ENCODE results near the gene MAN2A1.
A peak's percentile ranks its signal among the peaks of the same experiment; 100 is the strongest.

Gene MAN2A1

DNA sequence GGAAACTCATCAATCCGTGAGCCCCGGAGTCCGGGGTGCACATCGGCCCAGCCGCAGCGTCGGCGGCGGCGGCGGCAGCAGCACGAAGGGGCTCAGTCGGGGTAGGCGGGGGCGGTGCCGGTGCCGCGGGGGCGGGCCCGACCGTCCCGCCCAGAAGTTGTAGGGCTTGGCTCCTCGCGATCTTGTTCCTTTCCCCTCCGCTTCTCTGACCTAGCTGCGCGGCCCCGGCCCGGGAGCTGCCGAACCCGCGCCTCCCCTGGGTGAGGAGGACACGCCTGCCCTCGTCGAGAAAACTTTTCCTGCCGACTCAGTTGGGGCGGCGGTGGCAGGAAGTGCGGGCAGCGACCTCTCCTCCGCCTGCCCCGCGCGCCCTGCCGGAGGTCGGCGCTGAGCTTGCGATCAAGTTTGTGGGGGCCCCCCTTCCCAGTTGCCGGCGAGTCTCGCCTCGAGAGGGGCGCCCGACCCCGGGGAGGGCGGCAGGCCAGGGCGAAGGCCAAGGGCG lies at the start of gene MAN2A1:
Gene MAN2A1 (plus strand): TSS at position 188 of the 502 bp plus-strand sequence. CDS start 491 bp downstream, outside the sequence.
- peak; percentile 42 to 66 (median 64) for DNase-seq

DNA sequence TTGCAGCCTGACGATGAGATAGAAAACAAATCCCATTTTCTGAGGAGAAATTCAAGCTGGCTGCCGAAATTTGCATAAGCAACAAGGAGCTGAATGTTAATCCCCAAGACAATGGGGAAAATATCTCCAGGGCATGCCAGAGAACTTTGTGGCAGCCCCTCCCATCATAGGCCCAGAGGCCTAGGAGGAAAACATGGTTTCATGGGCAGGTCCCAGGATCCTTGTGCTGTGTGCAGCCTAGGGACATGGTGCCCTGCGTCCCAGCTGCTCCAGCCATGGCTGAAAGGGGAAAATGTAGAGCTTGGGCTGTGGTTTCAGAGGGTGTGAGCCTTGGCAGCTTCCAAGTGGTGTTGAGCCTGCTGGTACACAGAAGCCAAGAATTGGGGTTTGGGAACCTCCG lies 48.8 kb upstream of the MAN2A1 start:
- DNase-seq = no peak

DNA sequence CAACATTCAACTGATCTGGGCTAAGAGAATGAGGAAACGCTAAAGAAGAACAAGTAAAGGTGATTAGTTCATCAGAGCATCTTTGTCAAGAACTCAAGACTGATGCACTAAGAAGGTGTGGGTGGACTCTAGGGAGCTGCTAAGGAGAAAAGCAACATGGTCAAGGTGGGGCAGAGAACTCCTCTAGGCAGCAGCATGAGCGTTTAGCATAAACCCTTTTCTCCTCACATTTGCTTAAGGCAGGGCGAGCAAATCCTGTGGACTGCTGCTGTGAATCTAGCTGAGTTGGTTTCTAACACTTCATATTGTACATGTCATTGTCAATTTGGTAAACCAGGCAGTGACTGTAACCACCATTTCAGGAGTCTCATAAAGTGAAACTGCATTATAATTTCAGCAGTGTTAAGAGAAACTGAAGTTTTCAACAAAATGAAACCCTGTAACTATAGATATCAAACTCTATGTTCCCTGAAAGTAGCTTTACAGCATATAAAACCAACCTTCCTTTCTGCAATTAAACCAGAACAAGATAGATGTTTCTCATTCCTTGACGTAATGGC lies 45.9 kb upstream of the MAN2A1 start:
- DNase-seq = no peak

DNA sequence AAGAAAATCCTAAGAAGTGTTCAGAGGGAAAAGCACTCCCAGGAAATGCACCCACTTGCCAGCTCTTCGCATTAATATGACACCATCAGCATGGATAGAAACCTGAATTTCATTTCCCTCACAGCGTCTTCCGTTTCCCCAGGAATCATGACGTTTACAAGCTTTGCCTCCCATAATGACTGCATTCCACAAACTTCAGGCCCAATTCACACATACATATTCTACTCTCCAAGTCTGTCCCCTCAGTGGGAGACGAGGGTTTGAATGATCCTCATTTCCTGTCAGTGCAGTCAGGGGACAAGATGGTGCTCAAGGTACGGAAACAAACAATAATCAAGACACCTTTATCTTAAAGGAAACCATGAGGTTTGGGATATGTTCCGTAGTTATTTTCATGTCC lies 44.9 kb upstream of the MAN2A1 start:
- DNase-seq = no peak

DNA sequence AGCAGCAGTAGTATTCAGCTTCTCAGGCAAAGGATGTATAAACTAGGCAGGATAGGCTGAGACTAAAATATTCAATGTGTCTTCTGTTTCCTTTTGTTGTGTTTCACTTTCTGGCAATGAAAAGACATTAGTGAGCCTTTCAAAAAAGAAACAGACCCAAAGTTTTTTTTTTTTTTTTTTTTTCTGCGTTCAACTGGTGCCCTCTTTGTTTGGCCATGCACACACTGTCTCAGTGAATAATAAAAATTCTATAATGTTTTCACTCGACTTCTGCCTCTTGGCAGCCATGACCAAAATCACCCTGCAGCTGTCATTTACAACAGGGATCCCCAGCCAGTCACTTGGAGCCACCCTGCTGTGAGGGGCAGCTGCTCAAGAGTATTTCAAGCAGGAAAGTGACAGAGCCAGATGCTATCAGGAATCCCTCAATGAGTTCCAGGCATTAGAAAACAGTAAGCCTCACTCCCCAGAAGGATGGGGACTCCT lies 44.0 kb upstream of the MAN2A1 start:
- DNase-seq = no peak

DNA sequence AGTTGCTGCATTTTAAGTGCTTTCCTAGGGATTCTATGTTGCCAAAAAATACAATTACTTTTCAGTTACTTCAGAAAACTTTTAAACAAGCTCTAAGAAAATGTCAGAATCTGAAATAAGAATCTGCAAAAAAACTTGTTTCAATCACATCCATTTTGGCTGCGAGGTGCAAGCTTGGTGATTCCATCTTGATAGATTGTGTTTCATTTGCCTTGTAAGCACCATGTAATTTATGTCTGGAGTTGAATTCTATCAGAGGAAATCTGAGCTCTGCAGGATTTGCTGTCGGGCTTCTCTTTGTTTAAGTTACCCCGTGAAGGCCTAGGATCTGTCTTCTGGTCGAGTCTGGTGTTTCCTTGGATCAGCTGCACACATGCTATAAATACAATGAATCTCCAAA lies 40.4 kb upstream of the MAN2A1 start:
- no peak for DNase-seq

DNA sequence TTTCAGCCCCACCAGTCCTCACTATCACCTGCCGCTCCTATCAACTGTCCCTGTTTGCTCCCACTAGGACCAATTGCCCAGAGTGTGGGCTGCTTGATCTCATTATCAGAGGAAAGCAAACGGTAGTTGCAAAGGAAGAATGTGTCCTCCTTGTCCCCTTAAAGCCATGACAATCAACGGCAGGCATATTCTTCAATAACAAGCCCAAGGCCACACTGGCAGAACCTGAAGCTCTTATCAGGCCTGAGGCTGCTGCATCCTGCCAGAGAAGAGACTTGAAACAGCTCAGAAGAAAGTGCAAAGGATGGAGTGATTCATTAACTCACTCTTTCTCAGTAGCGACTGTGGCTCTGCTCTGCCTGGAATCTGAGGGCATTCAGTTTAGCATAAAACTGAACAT lies 39.2 kb upstream of the MAN2A1 start:
- DNase-seq = no peak

DNA sequence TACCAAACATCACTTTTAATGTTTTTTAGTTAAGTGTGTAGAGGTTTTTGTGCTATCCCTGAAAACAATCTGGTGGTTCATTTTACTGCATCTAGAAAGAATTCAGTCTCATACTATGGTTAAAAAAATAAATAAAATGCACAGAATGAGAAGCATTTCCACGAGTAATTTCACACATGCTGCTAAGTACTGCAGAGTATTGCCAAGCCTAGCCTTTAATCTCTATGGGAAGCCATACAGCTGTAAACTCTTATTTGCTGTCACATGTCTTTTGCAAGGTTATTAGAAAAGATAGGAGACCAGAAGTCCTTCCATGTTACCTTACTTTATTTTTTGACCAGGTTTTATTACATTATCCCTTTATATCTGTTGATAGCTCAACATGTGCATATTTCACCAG lies 37.6 kb upstream of the MAN2A1 start:
- no peak for DNase-seq

DNA sequence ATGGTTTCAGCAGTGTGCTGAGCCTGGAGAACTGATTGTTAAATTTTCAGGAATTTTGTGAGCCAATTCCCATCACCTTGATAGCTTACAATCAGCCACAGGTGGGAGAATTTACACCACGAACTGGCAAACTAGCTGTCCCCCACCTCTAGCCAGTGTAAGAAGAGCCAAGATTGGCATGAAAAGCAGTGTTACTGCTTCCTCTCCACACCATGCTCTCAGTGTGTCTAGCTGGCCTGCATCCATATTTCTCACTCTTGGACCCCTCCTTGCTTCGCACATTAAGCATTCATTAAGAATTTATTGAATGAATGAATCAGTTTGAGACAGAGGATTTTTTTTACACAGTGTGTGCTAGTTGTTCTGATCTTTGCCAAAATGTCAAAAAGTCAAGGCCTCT lies 36.7 kb upstream of the MAN2A1 start:
- no peak for DNase-seq

DNA sequence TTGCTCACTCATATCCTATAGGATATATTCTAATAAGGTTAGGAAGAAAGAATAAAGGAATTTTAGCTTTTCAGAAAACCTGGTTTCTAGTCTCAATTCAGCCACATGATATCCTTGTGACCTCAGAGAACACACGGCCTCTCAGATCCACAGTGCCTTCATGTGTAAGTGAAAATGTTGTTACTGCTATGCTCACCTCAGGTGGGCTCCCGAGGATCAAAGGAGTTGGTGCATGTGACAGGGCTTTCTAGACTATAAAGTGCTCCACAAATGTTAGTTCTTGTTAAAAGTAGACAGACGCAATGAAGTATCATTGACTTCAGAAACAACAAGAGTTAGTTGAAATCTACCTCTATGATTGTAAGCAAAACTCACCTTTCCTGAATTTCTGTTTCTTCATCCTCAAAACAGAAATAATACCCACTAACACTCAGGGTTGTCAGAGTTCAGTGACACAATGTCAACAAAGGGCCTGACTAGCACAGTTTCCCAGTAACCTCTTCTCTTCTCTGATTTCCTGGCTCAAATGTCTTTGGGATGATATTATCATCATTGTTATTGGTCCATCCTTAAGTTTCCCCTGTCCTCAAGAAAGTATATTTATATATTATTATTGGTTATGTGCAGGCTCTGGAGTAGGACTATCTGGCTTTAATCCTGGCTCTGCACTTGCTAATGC lies 36.0 kb upstream of the MAN2A1 start:
- no peak for DNase-seq

DNA sequence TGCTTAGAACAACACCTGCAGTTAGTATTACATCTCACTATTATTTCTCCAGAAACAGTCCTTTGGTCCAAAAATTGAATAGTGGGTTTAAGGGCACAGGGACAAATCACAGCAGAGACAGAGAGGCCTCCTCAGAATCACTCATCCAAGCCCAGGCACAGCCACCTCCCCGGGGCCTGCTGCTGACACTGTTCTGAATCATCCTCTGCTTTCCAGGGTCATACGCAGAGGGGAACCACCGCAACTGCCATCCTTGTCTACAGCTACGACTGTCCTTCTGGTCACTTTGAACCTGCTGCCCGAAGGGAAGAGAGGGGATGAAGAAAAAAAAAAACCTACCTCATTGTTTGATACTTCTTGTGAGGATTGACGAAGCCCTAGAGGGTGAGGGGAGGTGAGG lies 35.3 kb upstream of the MAN2A1 start:
- no peak for DNase-seq

DNA sequence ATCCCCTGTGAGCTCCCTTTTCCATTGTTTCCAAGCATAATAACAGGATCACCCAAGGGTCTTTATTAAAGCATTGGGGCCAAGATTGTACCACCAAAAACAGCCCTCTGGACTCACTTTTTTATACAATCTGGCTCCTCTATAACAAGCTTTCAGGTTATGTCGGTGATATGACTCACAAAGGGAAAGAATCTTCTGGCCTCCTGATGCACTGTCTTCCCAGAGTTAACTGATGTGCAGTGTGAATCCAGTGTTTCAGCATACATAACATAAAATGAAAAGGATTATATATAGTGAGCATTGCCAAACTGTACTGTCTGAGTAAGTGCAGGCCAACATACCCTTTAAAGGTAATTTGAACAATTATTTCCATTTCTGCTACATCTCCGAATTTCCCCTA lies 33.9 kb upstream of the MAN2A1 start:
- no peak for DNase-seq

DNA sequence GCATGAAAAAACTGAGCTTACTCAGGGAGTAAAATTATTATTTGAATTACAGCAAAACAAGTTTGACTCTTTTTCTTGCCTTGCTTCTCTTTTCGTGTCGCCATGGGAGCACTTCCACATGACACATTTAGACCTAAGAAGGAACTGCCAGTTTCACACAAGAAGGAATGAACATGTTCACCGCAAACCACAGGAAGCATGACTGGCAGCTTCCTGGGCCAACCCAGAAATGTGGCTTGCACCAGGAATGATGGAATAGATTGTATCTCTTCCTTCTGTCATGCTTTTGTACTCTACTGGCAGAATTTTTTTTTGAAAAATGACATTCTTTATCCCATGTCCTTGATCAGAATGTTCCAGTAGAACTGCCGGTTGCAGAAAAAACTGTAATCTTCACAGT lies 32.9 kb upstream of the MAN2A1 start:
- no peak for DNase-seq

DNA sequence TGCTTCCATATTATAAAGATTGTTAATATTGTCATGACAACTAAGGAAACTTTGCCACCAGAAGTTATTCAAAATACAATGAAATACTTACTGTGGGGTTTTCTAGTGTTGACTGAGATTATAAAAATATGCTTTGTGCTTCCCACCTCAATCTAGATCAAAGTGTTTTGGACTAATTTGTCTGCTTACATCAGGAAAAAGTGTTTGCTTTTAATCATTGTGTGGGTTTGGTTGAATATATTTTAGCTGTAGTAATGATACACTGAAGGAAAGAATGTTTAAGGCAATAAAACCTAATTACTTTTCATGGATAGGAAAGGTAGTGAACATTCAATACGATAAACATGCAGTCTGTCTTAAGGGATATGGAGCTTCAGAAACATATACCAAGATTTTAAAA lies 29.8 kb upstream of the MAN2A1 start:
- DNase-seq = no peak

DNA sequence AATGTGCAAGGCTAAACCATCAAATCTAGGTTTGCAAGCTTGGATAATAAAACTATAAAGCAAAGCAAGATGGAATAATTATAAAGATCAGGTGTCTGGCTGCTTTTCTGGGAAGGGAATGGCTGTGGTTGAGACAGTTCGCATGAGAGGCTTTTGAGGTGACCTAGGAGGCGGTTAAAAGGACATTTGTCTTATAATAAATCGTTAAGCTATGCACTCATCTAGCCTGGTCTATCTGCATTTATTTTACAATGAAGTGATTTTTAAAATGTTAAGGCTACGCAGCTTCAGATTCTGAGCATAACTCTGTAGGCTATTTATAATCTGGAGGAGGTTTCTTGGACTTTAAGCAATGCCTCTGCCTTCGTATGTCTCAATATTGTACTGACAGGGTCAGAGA lies 29.4 kb upstream of the MAN2A1 start:
- DNase-seq = no peak

DNA sequence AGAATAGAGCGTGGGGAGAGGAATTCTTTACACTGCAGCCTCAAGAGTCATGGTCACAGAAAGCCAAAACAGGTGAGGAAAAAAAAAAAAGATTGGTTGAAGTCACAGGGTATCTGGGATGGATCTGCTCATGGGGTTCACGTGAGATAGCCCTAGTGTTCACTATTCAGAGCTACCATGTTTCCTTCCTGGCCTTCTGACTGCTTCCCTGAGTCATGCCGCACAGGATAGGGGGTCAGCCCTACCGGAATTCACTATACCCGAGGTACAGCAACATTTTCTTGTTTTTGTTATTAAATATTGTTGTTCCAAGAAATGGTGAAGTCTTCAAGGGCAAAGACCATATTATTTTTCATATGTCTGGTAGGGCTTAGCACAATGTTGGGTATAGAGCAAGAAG lies 21.5 kb upstream of the MAN2A1 start:
- no peak for DNase-seq

DNA sequence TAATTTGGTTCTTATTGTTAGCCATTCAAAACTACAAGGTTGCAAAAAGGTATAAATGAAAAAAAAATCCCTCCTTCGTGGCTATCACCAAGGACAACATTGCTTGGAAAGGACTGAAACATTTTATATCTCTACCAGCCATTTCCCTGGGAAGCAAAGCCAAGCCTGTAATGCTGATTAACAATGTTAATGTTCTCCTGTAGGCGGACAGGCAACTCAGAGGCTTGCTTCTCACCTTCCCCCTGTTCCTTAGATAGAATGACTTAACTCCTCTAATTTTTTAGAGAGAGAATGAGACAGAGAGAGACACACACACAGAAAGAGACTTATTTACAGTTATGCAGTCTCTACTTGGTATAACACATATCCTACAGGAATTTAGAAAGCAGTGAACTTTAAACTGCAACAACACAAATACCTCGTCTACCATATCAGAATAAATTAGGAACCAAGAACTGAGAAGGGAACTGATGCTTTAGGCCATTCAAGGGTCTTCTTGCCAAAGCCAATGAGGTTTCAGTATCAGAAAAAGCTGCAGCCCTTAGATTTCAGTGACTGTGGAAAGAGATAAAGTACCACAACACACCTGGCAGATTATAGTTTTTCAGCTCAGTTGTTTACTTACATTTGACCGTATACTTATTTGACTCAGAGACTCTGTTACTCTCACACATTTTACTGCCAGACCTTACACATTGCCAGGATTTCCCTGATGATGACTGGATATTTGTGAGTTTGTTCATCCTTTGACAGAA lies 20.9 kb upstream of the MAN2A1 start:
- no peak for DNase-seq

DNA sequence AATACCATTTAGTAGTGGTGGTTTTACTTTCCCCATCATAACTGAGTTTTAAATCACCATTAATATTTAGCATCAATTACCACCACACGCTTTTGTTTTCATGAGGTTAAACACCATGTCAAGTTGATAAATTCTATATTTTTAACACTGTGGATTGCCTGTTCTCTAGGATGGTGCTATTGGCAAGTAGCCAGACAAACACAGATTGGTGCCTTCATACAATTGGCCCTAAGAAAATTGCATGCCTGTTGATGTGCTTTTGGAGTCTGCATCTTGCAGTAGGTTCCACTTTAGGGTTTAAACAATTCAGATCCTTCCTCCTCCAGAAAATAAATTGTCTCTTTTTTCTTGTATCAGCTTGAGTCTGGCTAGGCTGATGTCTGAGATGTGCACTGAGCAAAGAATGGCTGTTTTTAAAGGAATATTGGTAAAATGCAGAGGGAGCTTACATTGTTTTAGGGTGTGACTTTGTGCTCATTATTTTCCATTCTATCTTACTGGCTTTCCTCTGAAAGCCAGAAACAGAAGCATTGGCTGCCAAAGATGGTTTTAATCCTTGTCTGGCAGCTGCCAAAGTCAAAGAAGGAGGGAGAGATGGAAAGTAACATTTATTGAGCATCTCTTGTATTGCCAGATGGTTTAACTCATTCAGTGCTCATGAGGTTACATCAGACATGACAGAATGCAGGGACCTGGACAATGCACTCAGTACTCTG lies 19.6 kb upstream of the MAN2A1 start:
- no peak for DNase-seq

DNA sequence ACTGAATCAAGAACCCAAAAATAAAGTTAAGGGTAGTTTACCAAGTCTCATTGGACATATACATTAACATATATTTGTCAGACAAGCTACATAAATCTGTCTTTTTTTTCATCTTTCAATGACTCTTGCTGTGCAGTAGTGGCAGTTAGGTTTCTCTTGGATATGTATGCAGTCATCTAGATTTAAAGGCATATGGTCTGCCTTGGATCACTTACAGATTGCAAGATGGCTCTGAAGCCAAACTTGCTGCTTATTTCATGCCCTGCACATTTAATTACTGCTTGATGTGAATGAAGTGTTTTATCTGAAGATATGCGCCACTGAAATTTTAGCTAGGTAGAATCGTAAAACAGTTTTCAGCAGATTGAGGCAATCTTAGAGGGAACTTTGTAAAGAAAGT lies 18.6 kb upstream of the MAN2A1 start:
- no peak for DNase-seq

DNA sequence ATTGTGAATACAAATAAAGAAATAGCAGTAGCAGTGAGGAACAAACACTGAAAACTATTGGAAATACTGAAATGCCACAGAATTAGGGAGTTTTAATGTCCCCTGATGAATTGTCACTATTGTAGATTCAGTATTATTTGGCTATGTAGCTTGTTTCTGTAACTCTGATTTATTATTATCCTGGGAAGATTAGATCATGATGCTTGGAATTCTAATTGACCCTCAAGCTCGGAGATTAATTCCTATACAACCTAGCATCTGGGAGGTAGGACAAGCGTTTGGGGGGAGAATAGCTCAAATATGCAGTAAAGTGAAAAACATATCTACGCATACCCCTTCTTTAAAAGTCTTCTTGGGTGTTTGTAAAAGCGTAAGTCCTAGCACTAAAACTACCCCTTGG lies 15.1 kb upstream of the MAN2A1 start:
- no peak for DNase-seq

DNA sequence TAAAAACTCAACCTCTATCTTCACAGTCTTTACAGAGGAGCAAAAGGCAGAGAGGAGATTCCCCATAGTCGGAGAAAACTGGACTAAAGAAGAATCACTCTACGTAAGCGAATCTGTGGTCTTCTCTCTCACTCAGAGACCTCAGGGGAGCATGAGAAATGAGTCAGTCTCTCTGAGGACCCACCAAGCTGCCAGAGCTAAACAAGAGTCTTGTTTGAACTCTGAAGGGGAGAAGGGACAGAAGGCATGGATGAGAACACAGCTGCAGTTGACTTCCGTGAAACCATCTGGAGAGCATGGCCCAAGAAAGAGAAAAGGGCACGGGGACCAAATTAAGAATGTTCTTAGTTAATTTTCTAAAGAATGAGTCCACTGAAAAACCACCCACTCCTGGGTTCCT lies 12.8 kb upstream of the MAN2A1 start:
- DNase-seq = no peak

DNA sequence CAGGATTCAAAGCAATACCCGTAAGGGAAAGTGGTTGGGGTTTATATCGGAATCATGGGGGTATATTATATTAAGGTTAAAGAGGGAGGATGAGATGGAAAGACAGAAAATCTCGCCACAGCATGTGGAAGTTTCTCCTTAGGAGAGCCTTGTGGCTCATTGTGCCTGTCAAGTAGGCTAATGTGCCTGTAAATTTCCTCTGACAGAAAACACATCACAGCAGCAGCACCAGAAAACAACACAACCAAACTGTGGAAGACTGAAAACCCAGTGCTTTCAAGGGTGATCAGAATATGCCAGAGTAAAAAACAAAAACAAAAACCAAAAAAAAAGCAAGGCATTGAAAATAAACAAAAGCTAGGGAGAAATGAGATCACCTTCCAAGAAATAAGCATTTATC lies 11.3 kb upstream of the MAN2A1 start:
- DNase-seq = no peak

DNA sequence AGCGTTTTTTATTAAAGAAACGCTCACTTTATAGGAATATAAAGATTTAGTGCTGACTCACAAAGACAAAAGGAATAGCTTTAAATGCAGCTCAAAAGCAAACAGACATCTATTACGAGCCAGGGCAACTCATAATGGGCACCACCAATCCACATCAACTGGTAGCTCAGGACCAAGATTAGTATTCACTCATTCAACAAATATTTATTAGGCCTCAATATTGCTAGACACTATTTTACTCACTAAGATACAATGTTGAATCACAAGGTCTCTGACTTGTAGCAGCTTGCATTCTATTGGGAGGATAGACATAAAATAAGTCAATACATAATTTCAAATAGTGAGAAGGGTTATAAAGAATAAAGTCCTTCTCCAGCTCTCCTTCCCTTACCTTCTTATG lies 8.0 kb upstream of the MAN2A1 start:
- no peak for DNase-seq

DNA sequence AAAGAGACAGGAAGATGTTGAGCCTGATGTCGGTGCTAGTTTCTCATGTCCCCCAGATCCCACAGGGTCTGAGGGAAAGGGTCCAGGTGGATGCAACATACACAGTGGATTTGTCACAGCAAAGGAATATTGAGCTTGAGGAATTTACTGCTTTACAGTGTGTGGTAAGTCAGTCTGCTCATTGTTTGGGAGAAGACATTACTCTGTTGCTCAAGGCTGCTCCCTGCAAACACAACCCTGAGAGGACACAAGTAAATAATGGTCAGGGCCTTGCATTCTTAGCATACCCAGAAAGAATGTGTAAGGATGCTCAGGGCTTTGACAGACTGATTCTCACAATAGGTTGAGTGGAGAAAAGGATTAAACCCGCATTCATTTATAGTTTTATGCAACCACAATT lies 7.3 kb upstream of the MAN2A1 start:
- no peak for DNase-seq
